GM21825 (cell line): ENCODE results near the gene B3GALT4.

Source experiments
- ATAC-seq: cut with Tn5 transposase; IDR thresholded peaks from one replicate; pipeline ENCODE4 v1.9.1; 2021; ENCODE audit warnings: mild to moderate bottlenecking, moderate library complexity; ENCODE audit not compliant: unreplicated experiment

The B3GALT4 gene

DNA sequence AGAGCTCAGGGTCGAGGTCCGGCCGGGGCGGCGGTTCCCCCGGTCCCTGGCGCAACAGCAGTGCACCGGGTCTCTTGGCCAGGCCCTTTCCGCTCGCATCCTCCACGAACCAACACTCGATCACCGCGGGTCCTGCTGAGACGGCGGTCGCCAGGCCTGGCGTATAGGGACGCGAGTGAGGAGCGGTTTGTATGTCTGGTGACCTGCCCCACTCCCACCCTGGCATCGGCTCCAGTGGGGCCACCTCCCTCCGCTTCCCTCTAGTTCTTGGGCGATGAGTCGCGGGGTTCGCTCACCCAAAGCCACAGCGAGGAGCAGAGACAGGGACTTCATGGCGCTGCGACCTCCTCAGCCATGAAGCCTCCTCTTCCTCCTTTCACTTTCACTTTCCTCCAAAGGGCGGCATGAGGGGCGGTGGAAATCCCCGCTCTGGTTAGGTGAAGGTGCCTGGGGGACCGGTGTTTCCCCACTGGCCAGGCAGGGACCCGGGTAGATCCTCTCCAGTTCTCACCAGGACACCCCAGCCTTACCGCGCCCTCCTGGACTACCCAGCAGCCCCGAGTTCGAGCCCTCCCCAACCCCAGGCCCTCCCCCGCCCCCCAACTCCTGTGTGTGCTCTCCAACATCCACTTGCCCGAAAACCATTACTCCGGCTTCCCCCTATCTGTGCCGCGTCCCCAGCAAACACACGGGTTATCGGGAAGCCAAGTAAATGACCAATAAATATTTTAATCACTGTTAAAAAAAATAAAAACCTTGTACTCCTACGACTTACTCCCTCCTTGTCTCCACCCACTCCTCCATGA, 37.0 kb downstream of the B3GALT4 start, which contains the start of gene TAPBP:
Gene TAPBP (minus strand): TSS at position 370 of the 806 bp plus-strand sequence. CDS start 37 bp downstream, at position 333.
- ATAC-seq, result peak; percentile 39

DNA sequence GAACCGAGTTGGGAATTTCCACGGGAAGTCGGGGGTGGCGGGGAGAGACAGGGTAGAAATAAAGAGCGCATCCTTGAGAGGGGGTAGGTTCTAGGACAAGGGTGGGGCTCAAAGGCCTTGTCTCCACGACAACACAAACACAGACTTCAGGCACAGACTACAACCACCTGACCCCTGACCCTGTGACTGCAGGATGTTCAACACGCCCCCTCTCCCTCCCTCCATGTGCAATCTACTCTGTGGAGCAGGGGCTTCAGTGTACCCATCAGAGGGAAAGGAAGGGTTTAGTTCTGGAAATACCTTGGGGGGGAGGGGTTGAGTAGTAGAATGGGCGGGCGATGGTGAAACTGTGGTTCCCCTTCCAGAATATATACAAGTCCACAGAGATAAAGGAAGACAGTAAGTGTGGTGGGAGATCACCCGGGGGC, 37.6 kb downstream of the B3GALT4 start:
- ATAC-seq, result no peak

DNA sequence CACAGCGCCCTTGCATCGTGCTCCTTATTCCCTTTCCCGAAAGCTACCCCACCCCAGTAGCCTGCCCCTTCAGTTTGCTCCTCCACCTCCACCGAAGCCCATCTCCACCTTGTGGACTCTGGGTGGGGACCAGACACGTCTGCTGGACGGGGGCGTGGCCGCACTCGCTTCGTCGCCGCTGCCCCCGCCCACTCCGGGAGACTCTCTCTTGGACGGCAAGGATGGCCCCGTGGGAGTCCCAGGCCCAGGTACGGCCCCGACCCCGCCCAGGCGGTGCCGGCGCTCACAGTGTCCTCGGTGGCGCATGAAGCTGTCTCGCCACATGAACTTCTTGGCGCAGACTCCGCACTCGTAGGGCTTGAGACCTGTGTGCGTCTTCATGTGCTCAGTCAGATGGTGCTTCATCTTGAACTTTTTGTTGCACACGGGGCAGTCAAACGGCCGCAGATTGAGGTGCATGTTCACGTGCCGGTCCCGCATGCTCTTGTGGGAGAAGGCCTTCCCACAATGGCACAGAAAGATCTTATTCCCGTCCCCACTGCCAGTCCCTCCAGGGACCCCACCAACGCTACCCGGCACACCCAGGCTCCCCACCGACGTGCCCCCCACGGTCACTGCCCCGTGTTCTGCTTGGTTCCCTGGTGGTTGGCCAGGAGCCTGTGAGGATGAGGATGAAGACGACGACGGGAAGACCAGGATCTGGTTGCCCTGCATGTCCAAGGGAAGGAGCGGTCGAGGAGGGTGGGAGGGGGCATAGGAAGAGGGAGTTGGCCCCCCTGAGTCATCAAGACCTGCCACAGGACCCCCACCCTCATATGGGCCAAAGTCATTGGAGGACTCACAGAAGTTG, 38.2 kb downstream of the B3GALT4 start:
- ATAC-seq, result no peak

DNA sequence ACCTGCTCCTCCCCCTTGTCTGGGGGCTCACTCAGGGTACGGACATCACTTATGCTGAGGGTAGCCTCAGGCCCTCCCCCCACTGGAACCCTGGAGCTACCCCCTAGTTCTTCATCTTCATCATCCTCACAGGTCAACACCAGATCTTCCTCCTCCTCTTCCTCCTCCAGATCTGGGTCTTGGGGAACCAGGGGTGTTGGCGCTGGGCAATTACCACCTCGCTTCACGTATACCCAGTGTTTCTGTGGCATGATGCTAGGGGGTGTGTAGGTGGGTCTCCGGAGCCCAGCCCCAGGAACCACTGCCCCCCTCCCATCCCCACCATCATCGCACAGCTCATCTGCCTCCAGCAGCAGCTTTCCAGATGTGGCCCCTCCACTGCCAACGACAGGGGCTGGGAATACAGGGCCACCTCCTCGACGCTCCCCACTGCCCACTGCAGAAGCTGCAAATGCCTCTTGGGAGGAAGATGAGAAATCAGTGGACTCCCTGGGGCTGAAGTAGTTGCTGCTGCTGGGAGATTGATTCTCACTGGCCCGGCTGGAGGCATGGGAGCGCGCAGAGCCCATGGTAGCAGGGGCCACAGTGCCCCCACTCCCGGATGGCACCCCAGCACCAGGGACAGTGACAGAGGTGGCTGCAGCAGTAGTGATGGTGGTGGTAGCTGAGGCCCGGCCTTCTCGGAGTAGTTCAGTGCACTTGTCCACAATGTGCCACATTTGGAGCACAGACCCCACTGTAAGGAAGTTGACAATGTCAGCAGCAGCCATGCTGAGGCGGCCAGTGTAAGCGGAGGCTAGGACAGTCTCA, 39.1 kb downstream of the B3GALT4 start:
- no peak for ATAC-seq

DNA sequence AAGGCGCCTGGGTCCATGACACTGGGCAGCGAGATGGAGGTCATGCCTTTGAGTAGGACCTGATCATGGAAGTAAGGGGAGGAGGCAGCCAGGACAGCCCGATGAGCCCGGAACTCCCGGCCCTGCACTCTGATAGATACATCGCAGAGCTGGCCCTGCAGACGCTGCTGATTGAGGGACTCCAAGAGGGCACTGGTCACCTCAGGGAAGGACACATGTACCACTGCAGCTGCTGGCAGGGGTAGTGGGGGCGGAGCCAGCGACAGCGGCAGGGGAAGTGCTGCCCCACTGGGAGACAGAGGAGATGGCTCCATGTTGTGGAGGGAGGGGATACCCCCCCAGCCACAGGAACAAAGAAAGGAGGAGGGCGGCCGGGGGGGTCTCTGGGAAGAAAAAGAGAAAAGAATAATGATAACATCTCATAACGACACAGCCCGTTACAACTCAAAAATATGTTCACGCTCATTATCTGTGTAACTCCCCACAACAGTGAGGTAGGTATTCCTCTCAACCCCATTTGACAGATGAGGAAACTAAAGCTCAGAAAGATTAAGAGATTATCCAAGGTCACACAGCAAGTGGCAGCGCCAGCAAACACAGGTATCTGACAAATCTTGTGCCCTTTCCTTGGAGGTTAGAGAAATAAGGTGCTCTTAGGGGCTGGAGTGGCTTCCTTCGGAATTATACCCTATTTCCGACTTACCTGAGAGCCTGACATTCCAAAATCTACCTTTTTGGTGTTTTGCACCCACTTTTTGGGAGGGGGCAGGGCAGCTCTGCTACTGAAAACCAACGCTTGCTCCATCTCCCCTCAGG, 39.9 kb downstream of the B3GALT4 start:
- no peak for ATAC-seq

DNA sequence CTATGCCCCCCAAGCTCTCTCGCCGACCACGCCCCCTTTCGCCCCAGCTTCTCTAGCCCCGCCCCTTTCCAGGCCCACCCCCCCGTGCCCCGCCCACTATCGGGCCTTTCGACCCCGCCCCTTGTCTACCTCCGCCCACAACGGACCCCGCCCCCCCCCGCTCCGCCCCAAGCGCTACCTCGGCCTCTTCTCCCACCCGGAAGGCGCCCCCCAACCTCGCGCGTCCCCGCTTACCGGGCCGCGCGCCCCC, 40.4 kb downstream of the B3GALT4 start:
- no peak for ATAC-seq

DNA sequence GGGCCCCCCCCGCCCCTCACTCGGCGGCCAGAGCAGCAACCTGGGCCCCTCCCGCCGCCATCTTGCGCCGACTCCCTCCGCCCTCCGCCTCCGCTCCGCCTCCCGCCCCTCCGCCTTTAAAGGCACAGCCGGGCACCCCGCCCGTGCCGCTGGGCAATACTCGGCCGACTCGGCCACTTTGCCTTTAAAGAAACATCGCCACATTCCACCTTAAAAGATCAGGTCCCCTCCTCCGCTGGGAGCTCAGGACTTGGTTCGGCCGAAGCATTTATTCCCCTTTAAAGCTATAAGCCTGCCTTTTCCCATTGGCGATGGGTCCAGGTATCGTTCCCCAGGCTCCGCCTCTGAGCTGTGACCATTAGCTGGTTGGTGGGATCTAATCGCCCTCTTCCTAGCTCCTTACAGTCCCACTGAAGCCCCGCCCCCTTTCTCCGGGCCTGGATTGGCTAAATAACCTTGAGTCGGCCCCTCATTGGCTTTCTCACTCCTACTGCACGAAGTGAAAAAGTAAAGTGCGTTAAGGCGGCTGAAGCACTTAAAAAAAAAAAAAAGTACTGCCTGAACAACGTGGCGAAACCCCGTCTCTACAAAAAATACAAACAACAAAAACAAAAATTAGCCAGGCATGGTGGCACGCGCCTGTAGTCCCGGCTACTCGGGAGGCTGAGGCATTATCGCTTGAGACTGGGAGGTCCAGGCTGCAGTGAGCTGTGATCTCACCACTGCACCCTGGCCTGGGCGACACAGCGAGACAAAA, 40.9 kb downstream of the B3GALT4 start, which contains the start of gene ZBTB22:
Gene ZBTB22 (minus strand): TSS at position 76 of the 757 bp plus-strand sequence. CDS start 828 bp downstream, outside the sequence.
- ATAC-seq, result peak; percentile 40

DNA sequence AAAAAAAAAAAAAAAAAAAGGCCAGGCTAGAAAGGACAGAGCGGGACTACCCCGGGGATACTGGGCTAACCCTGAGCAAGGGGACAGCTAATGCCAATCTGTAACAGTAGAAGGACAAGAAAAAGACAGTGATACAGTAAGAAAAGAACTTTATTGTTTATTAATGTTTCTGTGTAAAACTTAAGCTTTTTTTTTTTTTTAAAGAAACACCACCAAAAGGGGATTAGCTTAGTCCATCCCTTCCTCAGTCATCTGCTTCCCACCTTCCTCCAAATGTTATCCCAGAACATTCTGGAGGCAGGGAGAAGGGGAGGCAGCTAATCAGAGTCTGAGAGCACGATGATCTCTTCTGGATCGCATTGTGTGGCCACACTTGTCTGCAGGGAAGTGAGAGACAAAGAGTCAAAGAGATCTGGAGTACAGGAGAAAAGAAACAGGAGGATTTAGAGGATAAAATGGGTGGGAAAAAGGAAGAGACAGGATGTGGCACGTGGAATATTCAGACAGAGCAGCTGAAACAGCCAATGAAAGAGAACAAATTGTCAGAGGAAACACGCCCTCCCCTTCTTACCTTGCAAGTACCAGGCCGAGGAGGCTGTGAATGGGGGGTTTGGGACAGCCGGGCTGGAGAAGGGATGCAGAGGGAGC, 41.6 kb downstream of the B3GALT4 start:
- ATAC-seq, result no peak

DNA sequence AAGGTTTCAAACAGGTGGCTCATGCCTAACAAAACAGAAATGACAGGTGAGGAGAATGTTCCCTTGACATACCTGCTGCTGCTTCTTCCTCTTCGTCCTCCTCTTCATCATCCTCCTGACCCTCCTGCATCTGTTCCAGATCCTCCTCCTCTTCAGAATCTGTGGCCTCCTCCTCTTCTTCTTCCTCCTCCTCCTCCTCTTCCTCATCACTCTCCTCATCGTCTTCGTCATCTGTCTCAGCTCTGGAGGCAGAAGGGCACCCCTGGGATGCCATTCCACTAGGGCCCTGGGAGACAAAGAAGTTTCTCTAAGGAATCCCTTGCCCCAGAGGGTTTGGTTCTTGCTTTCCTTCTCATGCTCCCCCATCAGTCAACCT, 43.0 kb downstream of the B3GALT4 start:
- ATAC-seq, result no peak

DNA sequence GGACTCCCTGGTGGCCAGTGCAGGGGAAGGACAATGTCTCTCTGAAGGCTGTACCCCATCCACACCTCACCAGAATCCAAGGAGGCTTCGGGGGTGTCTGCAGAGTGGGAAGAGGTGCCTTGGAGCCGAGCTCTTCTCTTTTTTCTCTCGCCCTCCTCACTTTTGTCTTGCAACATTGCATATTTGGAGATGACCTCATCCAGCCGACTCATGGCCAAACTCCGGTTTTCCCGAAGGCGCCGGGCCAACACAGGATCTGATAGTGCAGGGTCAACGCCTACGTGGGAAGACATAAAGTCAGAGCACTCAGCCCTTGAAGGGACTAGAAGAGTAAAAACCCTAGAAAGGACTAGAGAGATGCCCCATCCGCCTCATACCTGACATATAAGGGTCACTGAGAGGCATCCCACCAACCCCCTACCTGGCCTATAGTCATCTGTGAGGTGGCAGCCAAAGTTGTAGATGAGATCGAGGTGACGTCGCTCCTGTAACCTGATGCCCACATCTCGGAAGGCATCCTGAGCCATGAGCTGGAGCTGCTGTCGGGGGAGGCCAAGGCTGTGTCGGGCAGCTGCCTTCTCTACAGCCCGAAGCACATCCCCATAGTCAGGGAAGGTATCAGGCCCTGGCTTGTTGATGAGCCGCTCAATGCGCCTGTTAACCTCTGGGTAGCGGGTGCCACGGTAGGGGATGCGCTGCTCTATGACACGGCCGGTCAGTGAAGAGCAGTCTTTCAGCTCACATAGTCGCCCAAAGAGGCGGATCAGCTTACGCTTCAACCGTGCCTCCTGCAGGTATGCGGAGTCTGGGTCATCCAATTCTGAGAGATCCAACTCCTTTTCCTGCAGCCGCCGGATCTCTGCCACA, 43.6 kb downstream of the B3GALT4 start:
- ATAC-seq, result no peak

DNA sequence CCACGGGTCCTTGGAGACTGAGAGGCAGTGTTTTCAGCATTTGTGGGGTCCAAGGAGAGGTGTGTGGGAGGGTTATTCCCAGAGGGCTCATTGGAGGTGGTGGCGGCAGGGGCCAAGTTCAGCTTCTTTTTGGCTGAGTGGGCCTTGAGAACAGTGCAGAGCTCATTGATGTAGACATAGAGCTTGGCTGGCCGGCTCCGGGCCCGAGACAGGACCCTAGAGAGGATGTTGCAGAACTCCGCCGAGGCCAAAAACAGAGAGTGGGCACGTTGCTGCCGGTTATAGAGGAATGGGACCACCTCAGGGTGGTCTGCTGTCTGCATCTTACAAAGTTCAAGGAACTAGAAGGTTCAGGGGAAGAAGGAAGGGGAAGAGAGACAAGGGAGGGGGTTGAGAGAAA, 44.3 kb downstream of the B3GALT4 start:
- ATAC-seq, result no peak

DNA sequence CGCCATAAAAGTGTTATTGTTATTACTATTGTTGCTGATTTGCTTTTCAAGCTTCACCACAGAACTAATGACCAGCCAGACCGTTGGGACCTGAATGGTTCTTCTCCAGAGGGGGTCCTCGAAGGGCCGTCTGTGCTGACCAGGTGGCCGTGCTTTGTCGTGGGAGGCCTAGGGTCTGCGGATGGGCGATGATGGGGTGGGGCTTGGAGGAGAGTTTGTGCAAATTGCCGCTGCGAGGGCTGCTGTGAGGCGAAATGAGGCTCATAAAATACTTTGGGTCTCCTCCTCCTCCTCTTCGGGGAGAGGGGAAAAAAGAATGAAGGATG, 46.7 kb downstream of the B3GALT4 start:
- ATAC-seq, result no peak

DNA sequence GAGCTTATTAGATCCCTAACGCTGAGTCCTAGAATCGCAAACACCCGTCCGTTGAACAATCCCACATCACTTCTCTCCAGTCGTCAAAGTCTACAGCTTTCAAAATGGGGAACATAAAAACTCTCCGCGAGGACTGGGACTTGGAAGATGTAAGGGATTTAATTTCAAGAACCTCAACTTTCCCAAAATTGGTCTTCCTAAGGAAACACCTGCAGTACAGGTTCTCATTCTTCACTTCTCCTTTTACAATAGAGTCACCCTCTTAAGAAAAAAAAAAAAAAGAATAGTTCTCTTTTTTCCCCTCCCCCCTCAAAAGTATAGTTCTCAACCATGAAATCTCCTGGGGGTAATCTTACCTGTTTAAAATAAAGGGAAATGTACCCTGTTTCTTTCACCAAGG, 47.2 kb downstream of the B3GALT4 start:
- ATAC-seq, result no peak
